Measurements from ENCODE around the gene CPPED1. TPM values are rescaled to one million over a fixed set of nuclear protein-coding genes. Genes with fewer than 3 reads are reported as not detected.

The CPPED1 gene
- polyA plus RNA-seq, 1 donor, result 25.1 TPM

- no peak overlapping the region for H3K4me3 ChIP-seq (ENCODE audit: low read length)
- no peak for DNase-seq
- peaks cover 12% of the 10 kb centered on the region for H3K36me3 ChIP-seq (ENCODE audit: control insufficient read depth, insufficient read depth, low read length)
- H3K9me3 ChIP-seq (ENCODE audit: control insufficient read depth, low read depth, low read length), result peaks cover 5% of the 10 kb centered on the region
- no peaks in the 10 kb centered on the region for H3K4me1 ChIP-seq (ENCODE audit: control insufficient read depth, insufficient read depth, low read length)
- H3K27ac ChIP-seq (ENCODE audit: low read length), result no peak overlapping the region
- no peaks in the 10 kb centered on the region for H3K27me3 ChIP-seq (ENCODE audit: control insufficient read depth, insufficient read depth, low read length)
- WGBS (ENCODE audit: insufficient coverage, low lambda C conversion rate), result 83% methylated on average over 1 of the region's 6 CpGs
These were observed 62.6 kb downstream of the CPPED1 start for GRCh38 chr16:12740986-12741610.

- H3K27me3 ChIP-seq (ENCODE audit: control insufficient read depth, insufficient read depth, low read length), result no peaks in the 10 kb centered on the region
- peaks cover 2% of the 10 kb centered on the region for H3K9me3 ChIP-seq (ENCODE audit: control insufficient read depth, low read depth, low read length)
These were observed 63.9 kb downstream of the CPPED1 start for GRCh38 chr16:12739738-12740137.

GRCh38 chr16:12737563-12737962 is 66.1 kb downstream of the CPPED1 start:
- 100% methylated on average over 1 of the region's 6 CpGs for WGBS (ENCODE audit: insufficient coverage, low lambda C conversion rate)

More at GRCh38 chr16:12739738-12740137, 63.9 kb downstream of the CPPED1 start:
- Histone ChIP-seq H3K4me3 (ENCODE audit: low read length) (no peak overlapping the region), H3K4me1 (ENCODE audit: control insufficient read depth, insufficient read depth, low read length) (no peaks in the 10 kb centered on the region), H3K27ac (ENCODE audit: low read length) (no peak overlapping the region), H3K36me3 (ENCODE audit: control insufficient read depth, insufficient read depth, low read length) (peaks cover 12% of the 10 kb centered on the region)
- WGBS (ENCODE audit: insufficient coverage, low lambda C conversion rate), result 98% methylated on average over 3 of the region's 3 CpGs
- no peak for DNase-seq

GRCh38 chr16:12735805-12736204 is 67.9 kb downstream of the CPPED1 start:
- Histone ChIP-seq H3K27ac (ENCODE audit: low read length) (no peak overlapping the region), H3K27me3 (ENCODE audit: control insufficient read depth, insufficient read depth, low read length) (no peaks in the 10 kb centered on the region), H3K36me3 (ENCODE audit: control insufficient read depth, insufficient read depth, low read length) (peaks cover 12% of the 10 kb centered on the region), H3K4me3 (ENCODE audit: low read length) (no peak overlapping the region), H3K9me3 (ENCODE audit: control insufficient read depth, low read depth, low read length) (peaks cover 7% of the 10 kb centered on the region), H3K4me1 (ENCODE audit: control insufficient read depth, insufficient read depth, low read length) (no peaks in the 10 kb centered on the region)
- no CpG with 5 or more reads among the region's 2 CpGs for WGBS (ENCODE audit: insufficient coverage, low lambda C conversion rate)
- no peak for DNase-seq

More at GRCh38 chr16:12737563-12737962, 66.1 kb downstream of the CPPED1 start:
- H3K4me3 ChIP-seq (ENCODE audit: low read length), result no peak overlapping the region
- no peak overlapping the region for H3K27ac ChIP-seq (ENCODE audit: low read length)
- peaks cover 12% of the 10 kb centered on the region for H3K36me3 ChIP-seq (ENCODE audit: control insufficient read depth, insufficient read depth, low read length)
- no peaks in the 10 kb centered on the region for H3K27me3 ChIP-seq (ENCODE audit: control insufficient read depth, insufficient read depth, low read length)
- no peaks in the 10 kb centered on the region for H3K4me1 ChIP-seq (ENCODE audit: control insufficient read depth, insufficient read depth, low read length)
- no peak for DNase-seq
- peaks cover 2% of the 10 kb centered on the region for H3K9me3 ChIP-seq (ENCODE audit: control insufficient read depth, low read depth, low read length)

- Histone ChIP-seq H3K27me3 (ENCODE audit: control insufficient read depth, insufficient read depth, low read length) (no peaks in the 10 kb centered on the region), H3K4me1 (ENCODE audit: control insufficient read depth, insufficient read depth, low read length) (no peaks in the 10 kb centered on the region), H3K4me3 (ENCODE audit: low read length) (no peak overlapping the region), H3K36me3 (ENCODE audit: control insufficient read depth, insufficient read depth, low read length) (peaks cover 5% of the 10 kb centered on the region), H3K27ac (ENCODE audit: low read length) (no peak overlapping the region), H3K9me3 (ENCODE audit: control insufficient read depth, low read depth, low read length) (peaks cover 7% of the 10 kb centered on the region)
- DNase-seq, result no peak
These were observed 71.1 kb downstream of the CPPED1 start for GRCh38 chr16:12732600-12732999.

GRCh38 chr16:12729448-12729847 is 74.2 kb downstream of the CPPED1 start:
- Histone ChIP-seq H3K4me3 (ENCODE audit: low read length) (no peak overlapping the region), H3K36me3 (ENCODE audit: control insufficient read depth, insufficient read depth, low read length) (no peaks in the 10 kb centered on the region), H3K27ac (ENCODE audit: low read length) (no peak overlapping the region), H3K9me3 (ENCODE audit: control insufficient read depth, low read depth, low read length) (peaks cover 7% of the 10 kb centered on the region), H3K27me3 (ENCODE audit: control insufficient read depth, insufficient read depth, low read length) (no peaks in the 10 kb centered on the region), H3K4me1 (ENCODE audit: control insufficient read depth, insufficient read depth, low read length) (no peaks in the 10 kb centered on the region)
- no CpG with 5 or more reads among the region's 4 CpGs for WGBS (ENCODE audit: insufficient coverage, low lambda C conversion rate)
- DNase-seq, result no peak

GRCh38 chr16:12728469-12728868 is 75.2 kb downstream of the CPPED1 start:
- H3K27ac ChIP-seq (ENCODE audit: low read length), result no peak overlapping the region
- H3K9me3 ChIP-seq (ENCODE audit: control insufficient read depth, low read depth, low read length), result peaks cover 7% of the 10 kb centered on the region
- no peak for DNase-seq
- no peaks in the 10 kb centered on the region for H3K36me3 ChIP-seq (ENCODE audit: control insufficient read depth, insufficient read depth, low read length)
- H3K27me3 ChIP-seq (ENCODE audit: control insufficient read depth, insufficient read depth, low read length), result no peaks in the 10 kb centered on the region
- no peaks in the 10 kb centered on the region for H3K4me1 ChIP-seq (ENCODE audit: control insufficient read depth, insufficient read depth, low read length)
- no CpG with 5 or more reads among the region's 5 CpGs for WGBS (ENCODE audit: insufficient coverage, low lambda C conversion rate)
- H3K4me3 ChIP-seq (ENCODE audit: low read length), result no peak overlapping the region

- no CpG with 5 or more reads among the region's 8 CpGs for WGBS (ENCODE audit: insufficient coverage, low lambda C conversion rate)
- Histone ChIP-seq H3K4me1 (ENCODE audit: control insufficient read depth, insufficient read depth, low read length) (no peaks in the 10 kb centered on the region), H3K36me3 (ENCODE audit: control insufficient read depth, insufficient read depth, low read length) (peaks cover 2% of the 10 kb centered on the region), H3K27ac (ENCODE audit: low read length) (no peak overlapping the region), H3K27me3 (ENCODE audit: control insufficient read depth, insufficient read depth, low read length) (no peaks in the 10 kb centered on the region), H3K9me3 (ENCODE audit: control insufficient read depth, low read depth, low read length) (no peaks in the 10 kb centered on the region), H3K4me3 (ENCODE audit: low read length) (no peak overlapping the region)
- no peak for DNase-seq
These were observed 79.5 kb downstream of the CPPED1 start for GRCh38 chr16:12724226-12724625.

- H3K4me1 ChIP-seq (ENCODE audit: control insufficient read depth, insufficient read depth, low read length), result no peaks in the 10 kb centered on the region
- no peaks in the 10 kb centered on the region for H3K9me3 ChIP-seq (ENCODE audit: control insufficient read depth, low read depth, low read length)
- H3K27me3 ChIP-seq (ENCODE audit: control insufficient read depth, insufficient read depth, low read length), result no peaks in the 10 kb centered on the region
- H3K4me3 ChIP-seq (ENCODE audit: low read length), result no peak overlapping the region
- peaks cover 2% of the 10 kb centered on the region for H3K36me3 ChIP-seq (ENCODE audit: control insufficient read depth, insufficient read depth, low read length)
- DNase-seq, result no peak
- WGBS (ENCODE audit: insufficient coverage, low lambda C conversion rate), result no CpG with 5 or more reads among the region's 5 CpGs
- H3K27ac ChIP-seq (ENCODE audit: low read length), result no peak overlapping the region
These were observed 80.0 kb downstream of the CPPED1 start for GRCh38 chr16:12723681-12724080.

GRCh38 chr16:12721841-12722421 is 81.8 kb downstream of the CPPED1 start:
- H3K9me3 ChIP-seq (ENCODE audit: control insufficient read depth, low read depth, low read length), result no peaks in the 10 kb centered on the region
- H3K36me3 ChIP-seq (ENCODE audit: control insufficient read depth, insufficient read depth, low read length), result peaks cover 2% of the 10 kb centered on the region
- no peaks in the 10 kb centered on the region for H3K4me1 ChIP-seq (ENCODE audit: control insufficient read depth, insufficient read depth, low read length)
- H3K4me3 ChIP-seq (ENCODE audit: low read length), result no peak overlapping the region
- WGBS (ENCODE audit: insufficient coverage, low lambda C conversion rate), result no CpG with 5 or more reads among the region's 9 CpGs
- no peak for DNase-seq
- no peaks in the 10 kb centered on the region for H3K27me3 ChIP-seq (ENCODE audit: control insufficient read depth, insufficient read depth, low read length)
- no peak overlapping the region for H3K27ac ChIP-seq (ENCODE audit: low read length)

GRCh38 chr16:12719972-12720371 is 83.7 kb downstream of the CPPED1 start:
- Histone ChIP-seq H3K9me3 (ENCODE audit: control insufficient read depth, low read depth, low read length) (no peaks in the 10 kb centered on the region), H3K27me3 (ENCODE audit: control insufficient read depth, insufficient read depth, low read length) (no peaks in the 10 kb centered on the region), H3K27ac (ENCODE audit: low read length) (no peak overlapping the region), H3K36me3 (ENCODE audit: control insufficient read depth, insufficient read depth, low read length) (peaks cover 3% of the 10 kb centered on the region), H3K4me1 (ENCODE audit: control insufficient read depth, insufficient read depth, low read length) (no peaks in the 10 kb centered on the region), H3K4me3 (ENCODE audit: low read length) (no peak overlapping the region)
- no peak for DNase-seq
- no CpG with 5 or more reads among the region's 4 CpGs for WGBS (ENCODE audit: insufficient coverage, low lambda C conversion rate)
